ENCODE results near the gene C3orf80. TPM values are rescaled to one million over a fixed set of nuclear protein-coding genes. Genes with fewer than 3 reads are reported as not detected.

Gene C3orf80
- total and polyA plus RNA-seq, 2 donors (not counting 1 experiment from before 2014, with no cell fraction given), result 0.02 to 0.33 TPM

DNA sequence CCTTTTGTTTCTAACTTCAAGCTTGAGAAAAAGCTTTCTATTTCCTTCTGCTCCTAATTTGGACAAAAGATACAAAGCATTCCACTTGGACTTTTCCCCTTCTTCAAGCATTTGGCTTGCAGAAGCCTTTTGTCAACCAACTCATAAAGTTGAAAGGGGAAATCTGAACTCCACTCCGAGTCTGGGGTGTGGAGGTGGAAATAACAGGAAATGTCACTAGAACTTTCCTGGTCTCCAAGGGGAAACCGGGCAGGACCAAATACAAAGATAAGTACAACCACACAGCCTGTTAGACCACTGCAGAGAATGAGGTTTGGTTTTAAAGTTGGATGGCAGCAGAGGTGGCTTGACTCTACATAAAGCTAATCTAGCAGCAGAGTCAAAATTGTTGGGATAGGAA is 4.2 kb upstream of the C3orf80 start:
- H3K4me1 ChIP-seq (ENCODE audit: control insufficient read depth, extremely low read depth, insufficient read depth, low read length), result no peaks in the 10 kb centered on the region
- H3K9me3 ChIP-seq (ENCODE audit: control insufficient read depth, insufficient read depth, low read depth, low read length), result no peaks in the 10 kb centered on the region
- no peak overlapping the region for H3K27ac ChIP-seq (ENCODE audit: insufficient read depth, low read length)
- H2AFZ ChIP-seq (ENCODE audit: low read length), result no peak overlapping the region
- no peak for DNase-seq (ENCODE audit: low read depth in 2 of 2)
- H3K9ac ChIP-seq (ENCODE audit: insufficient read depth, low read length), result no peak overlapping the region
- no peak overlapping the region for H3K4me3 ChIP-seq (replicated peaks in 1 of 4; ENCODE audit: control extremely low read depth in 1 of 4, insufficient read depth in 1 of 4, low read depth in 3 of 4, low read length in 4 of 4)
- TF ChIP-seq EZH2 (IDR thresholded peaks at IDR 0.05; ENCODE audit: low read length, missing control alignments), result no peak
- TF ChIP-seq, protein P1, sequence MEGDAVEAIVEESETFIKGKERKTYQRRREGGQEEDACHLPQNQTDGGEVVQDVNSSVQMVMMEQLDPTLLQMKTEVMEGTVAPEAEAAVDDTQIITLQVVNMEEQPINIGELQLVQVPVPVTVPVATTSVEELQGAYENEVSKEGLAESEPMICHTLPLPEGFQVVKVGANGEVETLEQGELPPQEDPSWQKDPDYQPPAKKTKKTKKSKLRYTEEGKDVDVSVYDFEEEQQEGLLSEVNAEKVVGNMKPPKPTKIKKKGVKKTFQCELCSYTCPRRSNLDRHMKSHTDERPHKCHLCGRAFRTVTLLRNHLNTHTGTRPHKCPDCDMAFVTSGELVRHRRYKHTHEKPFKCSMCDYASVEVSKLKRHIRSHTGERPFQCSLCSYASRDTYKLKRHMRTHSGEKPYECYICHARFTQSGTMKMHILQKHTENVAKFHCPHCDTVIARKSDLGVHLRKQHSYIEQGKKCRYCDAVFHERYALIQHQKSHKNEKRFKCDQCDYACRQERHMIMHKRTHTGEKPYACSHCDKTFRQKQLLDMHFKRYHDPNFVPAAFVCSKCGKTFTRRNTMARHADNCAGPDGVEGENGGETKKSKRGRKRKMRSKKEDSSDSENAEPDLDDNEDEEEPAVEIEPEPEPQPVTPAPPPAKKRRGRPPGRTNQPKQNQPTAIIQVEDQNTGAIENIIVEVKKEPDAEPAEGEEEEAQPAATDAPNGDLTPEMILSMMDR (conservative IDR thresholded peaks at IDR 0.05 in 1 of 2, IDR thresholded peaks at IDR 0.05 in 1 of 2; ENCODE audit: low read depth in 1 of 2, low read length in 2 of 2), result no peak
- no peaks in the 10 kb centered on the region for H4K20me1 ChIP-seq (ENCODE audit: control insufficient read depth, extremely low read depth, insufficient read depth, low read length)
- peaks cover 25% of the 10 kb centered on the region for H3K27me3 ChIP-seq (ENCODE audit: control insufficient read depth, insufficient read depth, low read length)
- H3K4me2 ChIP-seq (ENCODE audit: extremely low read depth, insufficient read depth, low read length), result no peak overlapping the region
- no peaks in the 10 kb centered on the region for H3K79me2 ChIP-seq (ENCODE audit: control insufficient read depth, insufficient read depth, low read length)
- no peaks in the 10 kb centered on the region for H3K36me3 ChIP-seq (ENCODE audit: control insufficient read depth, insufficient read depth, low read length)

DNA sequence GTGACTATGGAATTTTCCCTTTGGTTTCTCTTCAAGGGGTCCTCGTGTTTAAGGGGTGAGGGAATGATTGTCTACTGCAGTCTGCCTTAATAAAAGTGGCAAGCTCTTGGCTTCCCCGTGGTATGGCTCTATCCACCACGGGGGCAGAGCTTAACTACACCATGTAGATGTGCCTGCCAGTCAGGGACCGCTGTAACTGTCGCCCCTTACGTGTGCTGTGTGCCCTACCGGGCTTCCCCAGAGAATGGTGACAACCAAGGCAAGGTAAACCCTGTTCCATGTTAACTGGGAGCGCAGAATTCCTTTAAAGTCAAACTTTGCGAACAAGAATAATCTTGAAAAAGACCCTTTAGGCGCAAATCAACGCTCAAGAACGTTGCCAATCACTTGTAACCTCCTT is 966 bp upstream of the C3orf80 start:
- no peaks in the 10 kb centered on the region for H4K20me1 ChIP-seq (ENCODE audit: control insufficient read depth, extremely low read depth, insufficient read depth, low read length)
- H3K27ac ChIP-seq (ENCODE audit: insufficient read depth, low read length), result no peak overlapping the region
- no peak overlapping the region for H3K9ac ChIP-seq (ENCODE audit: insufficient read depth, low read length)
- H3K36me3 ChIP-seq (ENCODE audit: control insufficient read depth, insufficient read depth, low read length), result no peaks in the 10 kb centered on the region
- no peaks in the 10 kb centered on the region for H3K4me1 ChIP-seq (ENCODE audit: control insufficient read depth, extremely low read depth, insufficient read depth, low read length)
- no peak overlapping the region for H3K4me2 ChIP-seq (ENCODE audit: extremely low read depth, insufficient read depth, low read length)
- no peak overlapping the region for H3K4me3 ChIP-seq (replicated peaks in 1 of 4; ENCODE audit: control extremely low read depth in 1 of 4, insufficient read depth in 1 of 4, low read depth in 3 of 4, low read length in 4 of 4)
- H3K9me3 ChIP-seq (ENCODE audit: control insufficient read depth, insufficient read depth, low read depth, low read length), result no peaks in the 10 kb centered on the region
- peaks cover 24% of the 10 kb centered on the region for H3K27me3 ChIP-seq (ENCODE audit: control insufficient read depth, insufficient read depth, low read length)
- TF ChIP-seq, protein P1 (conservative IDR thresholded peaks at IDR 0.05 in 1 of 2, IDR thresholded peaks at IDR 0.05 in 1 of 2; ENCODE audit: low read depth in 1 of 2, low read length in 2 of 2), result no peak
- no peak for TF ChIP-seq EZH2 (IDR thresholded peaks at IDR 0.05; ENCODE audit: low read length, missing control alignments)
- no peak for DNase-seq (ENCODE audit: low read depth in 2 of 2)
- H3K79me2 ChIP-seq (ENCODE audit: control insufficient read depth, insufficient read depth, low read length), result no peaks in the 10 kb centered on the region
- no peak overlapping the region for H2AFZ ChIP-seq (ENCODE audit: low read length)

DNA sequence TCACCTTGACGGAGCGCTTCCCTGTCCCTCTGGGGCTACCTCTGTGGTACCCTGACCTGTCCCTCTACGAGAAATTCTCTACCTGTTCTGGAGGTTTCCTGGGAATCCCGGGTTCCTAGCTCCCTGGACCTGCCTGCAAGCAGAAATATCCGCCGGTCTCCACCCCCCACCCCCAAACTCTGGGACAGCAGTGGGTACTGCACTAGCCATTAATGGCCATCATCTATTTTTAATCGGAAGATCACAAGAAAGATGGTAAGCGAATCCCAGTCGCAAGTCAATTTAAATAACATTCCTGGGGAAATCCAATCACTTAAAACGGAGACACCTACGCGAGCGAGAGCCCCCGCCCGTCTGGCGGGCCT is 429 bp upstream of the C3orf80 start:
- no peak overlapping the region for H3K9ac ChIP-seq (ENCODE audit: insufficient read depth, low read length)
- H2AFZ ChIP-seq (ENCODE audit: low read length), result no peak overlapping the region
- H3K4me1 ChIP-seq (ENCODE audit: control insufficient read depth, extremely low read depth, insufficient read depth, low read length), result no peaks in the 10 kb centered on the region
- H3K27me3 ChIP-seq (ENCODE audit: control insufficient read depth, insufficient read depth, low read length), result peaks cover 23% of the 10 kb centered on the region
- peak overlapping the region; percentile 20 to 56 (median 45) for H3K4me3 ChIP-seq (replicated peaks in 1 of 4; ENCODE audit: control extremely low read depth in 1 of 4, insufficient read depth in 1 of 4, low read depth in 3 of 4, low read length in 4 of 4)
- H3K79me2 ChIP-seq (ENCODE audit: control insufficient read depth, insufficient read depth, low read length), result no peaks in the 10 kb centered on the region
- no peaks in the 10 kb centered on the region for H3K36me3 ChIP-seq (ENCODE audit: control insufficient read depth, insufficient read depth, low read length)
- no peak for DNase-seq (ENCODE audit: low read depth in 2 of 2)
- peak overlapping the region; percentile 79 for H3K4me2 ChIP-seq (ENCODE audit: extremely low read depth, insufficient read depth, low read length)
- no peaks in the 10 kb centered on the region for H3K9me3 ChIP-seq (ENCODE audit: control insufficient read depth, insufficient read depth, low read depth, low read length)
- TF ChIP-seq, protein P1 (conservative IDR thresholded peaks at IDR 0.05 in 1 of 2, IDR thresholded peaks at IDR 0.05 in 1 of 2; ENCODE audit: low read depth in 1 of 2, low read length in 2 of 2), result no peak
- TF ChIP-seq EZH2 (IDR thresholded peaks at IDR 0.05; ENCODE audit: low read length, missing control alignments), result no peak
- H4K20me1 ChIP-seq (ENCODE audit: control insufficient read depth, extremely low read depth, insufficient read depth, low read length), result no peaks in the 10 kb centered on the region
- no peak overlapping the region for H3K27ac ChIP-seq (ENCODE audit: insufficient read depth, low read length)

Data from fibroblast of lung (primary cell).